CD4-positive, alpha-beta memory T cell (primary cell): ENCODE results near the gene BTF3. TPM values are rescaled to one million over a fixed set of nuclear protein-coding genes. Genes with fewer than 3 reads are reported as not detected.

Source experiments
- CTCF ChIA-PET: fragments of 350-600 bp; sonication (Branson Sonifier 250); formaldehyde crosslinking; loops from one replicate; lab custom pipeline; 2021; ENCODE audit warnings: inconsistent platforms; ENCODE audit not compliant: partially characterized antibody; lab: Charles Lee
- POLR2A ChIA-PET: fragments of 350-600 bp; sonication (Branson Sonifier 250); formaldehyde crosslinking; loops from one replicate; lab custom pipeline; 2021; ENCODE audit not compliant: partially characterized antibody; lab: Charles Lee
- DNase-seq, 5 donors: peaks; one replicate each; pipeline versions ENCODE4 v3.0.0 to v3.0.0-alpha.2; 2020 to 2022; ENCODE audit warnings: mixed read lengths in 1 of 5
- H3K27ac ChIP-seq: one replicate; pipeline ENCODE4 v1.7.0; 2013; ENCODE audit warnings: low read depth, low read length
- H3K27me3 ChIP-seq: 2 replicates; pipeline ENCODE4 v1.7.0; 2013; ENCODE audit warnings: mild to moderate bottlenecking, low read length, moderate library complexity; ENCODE audit not compliant: insufficient read depth
- H3K36me3 ChIP-seq: 2 replicates; pipeline ENCODE4 v1.7.0; 2013; ENCODE audit warnings: mild to moderate bottlenecking, low read length, moderate library complexity; ENCODE audit not compliant: insufficient read depth
- H3K4me1 ChIP-seq: 2 replicates; pipeline ENCODE4 v1.7.0; 2013; ENCODE audit warnings: mild to moderate bottlenecking, low read length, moderate library complexity; ENCODE audit not compliant: insufficient read depth
- H3K4me3 ChIP-seq, 2 donors: one replicate each; pipeline ENCODE4 v1.7.0; 2013; ENCODE audit warnings: low read length in 2 of 2, mild to moderate bottlenecking in 1 of 2
- H3K9me3 ChIP-seq, 2 donors: one replicate each; pipeline ENCODE4 v1.7.0; 2013; ENCODE audit warnings: low read length in 2 of 2, control low read depth in 1 of 2; ENCODE audit not compliant: control insufficient read depth in 1 of 2
- H3K27ac Mint-ChIP-seq, 7 donors: one replicate each; pipeline ENCODE4 v1.8.0; 2020 to 2021; ENCODE audit warnings: mixed read lengths in 7 of 7, mild to moderate bottlenecking in 6 of 7, inconsistent platforms in 3 of 7, moderate library complexity in 3 of 7
- H3K27me3 Mint-ChIP-seq, 2 donors: one replicate each; pipeline ENCODE4 v1.8.0; 2020 to 2021; ENCODE audit warnings: mixed read lengths in 2 of 2
- H3K36me3 Mint-ChIP-seq, 2 donors: one replicate each; pipeline ENCODE4 v1.8.0; 2020 to 2021; ENCODE audit warnings: mixed read lengths in 2 of 2, inconsistent platforms in 1 of 2, mild to moderate bottlenecking in 1 of 2
- H3K4me1 Mint-ChIP-seq, 4 donors: one replicate each; pipeline ENCODE4 v1.8.0; 2020 to 2021; ENCODE audit warnings: mixed read lengths in 4 of 4, mild to moderate bottlenecking in 1 of 4
- H3K4me3 Mint-ChIP-seq, 8 donors: one replicate each; pipeline ENCODE4 v1.8.0; 2020 to 2021; ENCODE audit warnings: mixed read lengths in 8 of 8, mild to moderate bottlenecking in 7 of 8, moderate library complexity in 6 of 8, inconsistent platforms in 3 of 8
- H3K9me3 Mint-ChIP-seq, 8 donors: one replicate each; pipeline ENCODE4 v1.8.0; 2020 to 2021; ENCODE audit warnings: mixed read lengths in 8 of 8, mild to moderate bottlenecking in 5 of 8, inconsistent platforms in 3 of 8, moderate library complexity in 1 of 8
- intact Hi-C: fragments of 100-400 bp; cut with micrococcal nuclease; formaldehyde crosslinking; loops from one replicate; pipeline ENCODE4 v1.15.1; 2023
- polyA plus RNA-seq, 2 donors: library from polyadenylated mRNA; unstranded; fragments of 300-500 nt; fragmentation: Illumina TruSeq; gene quantifications; one replicate each; pipeline ENCODE4 v1.2.3, GENCODE V29; 2021
- total RNA-seq, 2 experiments: library from RNA; stranded (reverse); gene quantifications; one replicate each; pipeline ENCODE4 v1.2.3, GENCODE V29; 2021

Gene BTF3
- total RNA-seq (100 to 1,000 TPM; 538 to 557 TPM), polyA plus RNA-seq (100 to 1,000 TPM; 757 to 779 TPM)

DNA sequence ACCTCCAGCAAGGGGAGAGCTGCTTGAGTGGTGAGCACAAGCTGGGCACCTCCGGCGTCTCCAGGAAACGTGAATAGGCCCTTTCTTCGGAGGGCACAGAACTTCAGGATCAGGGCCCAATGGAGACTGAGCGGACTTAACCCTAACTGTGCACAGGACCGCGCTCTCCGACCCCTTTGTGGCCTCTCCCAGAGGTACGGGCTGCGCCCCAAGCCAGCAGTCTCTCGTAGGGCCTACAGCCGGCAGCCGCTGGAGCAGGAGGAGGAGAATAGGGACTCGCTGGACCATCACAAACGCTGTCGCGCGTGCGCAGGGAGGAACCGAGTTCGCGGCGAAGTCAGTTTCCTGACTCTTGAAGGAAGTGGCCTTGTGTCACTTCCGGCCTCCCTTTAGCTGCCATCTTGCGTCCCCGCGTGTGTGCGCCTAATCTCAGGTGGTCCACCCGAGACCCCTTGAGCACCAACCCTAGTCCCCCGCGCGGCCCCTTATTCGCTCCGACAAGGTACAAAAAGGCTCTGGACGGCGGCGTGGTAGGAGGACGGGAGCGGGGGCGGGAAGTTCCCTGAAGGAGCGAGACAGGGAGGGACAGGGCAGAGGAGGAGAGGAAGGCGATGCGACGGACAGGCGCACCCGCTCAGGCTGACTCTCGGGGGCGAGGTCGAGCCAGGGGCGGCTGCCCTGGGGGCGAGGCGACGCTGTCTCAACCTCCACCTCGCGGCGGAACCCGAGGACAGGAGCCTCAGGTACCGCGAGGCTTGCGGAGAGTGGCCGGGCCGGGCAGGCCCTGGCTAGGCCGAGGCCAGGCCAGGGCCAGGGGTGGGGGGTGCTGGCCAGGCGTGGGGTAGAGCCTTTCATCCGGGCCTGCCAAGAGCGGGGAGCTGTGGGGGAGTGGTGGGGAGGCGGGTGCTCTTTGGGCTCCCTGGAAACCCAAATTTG, at the start of gene BTF3:
Gene BTF3, plus strand, starts transcription at position 386 of the 936 bp plus-strand sequence. Its CDS starts 226 bp downstream, at position 612.
- Histone ChIP-seq H3K4me1 (peaks cover 38% of the 10 kb centered on the region), H3K27ac (peak within 1 kb of the TSS; percentile 97), H3K27me3 (no peaks in the 10 kb centered on the region), H3K4me3 (peak within 1 kb of the TSS; percentile 77 to 91), H3K36me3 (peaks cover 16% of the 10 kb centered on the region), H3K9me3 (no peaks in the 10 kb centered on the region)
- H3K9me3 Mint-ChIP-seq, result no peaks in the 10 kb centered on the region
- H3K27me3 Mint-ChIP-seq, result peaks cover 5 to 7% of the 10 kb centered on the region in 2 donors
- POLR2A ChIA-PET, result interaction anchor here (0.6 to 4.7 kb wide), 15 partner anchors 9 to 1838 kb away, joined by 3 to 45 read pairs (median 4); partner anchors contain the start of genes ANKRA2, FOXD1, HMGCR and MRPS27
- peak within 1 kb of the TSS; percentile 95 to 99 (median 98) for H3K4me3 Mint-ChIP-seq
- H3K27ac Mint-ChIP-seq, result peak within 1 kb of the TSS; percentile 99 to 100 (median 99)
- CTCF ChIA-PET, result interaction anchor here (0.9 to 2.4 kb wide), 5 partner anchors 25 to 542 kb away, joined by 3 to 9 read pairs (median 3); partner anchors contain the start of gene FCHO2
- DNase-seq, result peak; percentile 90 to 96 (median 92)
- peaks cover 23 to 40% of the 10 kb centered on the region in 2 donors for H3K36me3 Mint-ChIP-seq
- peaks cover 30 to 49% (median 36%) of the 10 kb centered on the region in 4 donors for H3K4me1 Mint-ChIP-seq
- intact Hi-C loops, result loop anchor here (1.0 kb wide), 2 partner anchors 47 to 67 kb away; partner anchors contain the start of genes ANKRA2 and UTP15

DNA sequence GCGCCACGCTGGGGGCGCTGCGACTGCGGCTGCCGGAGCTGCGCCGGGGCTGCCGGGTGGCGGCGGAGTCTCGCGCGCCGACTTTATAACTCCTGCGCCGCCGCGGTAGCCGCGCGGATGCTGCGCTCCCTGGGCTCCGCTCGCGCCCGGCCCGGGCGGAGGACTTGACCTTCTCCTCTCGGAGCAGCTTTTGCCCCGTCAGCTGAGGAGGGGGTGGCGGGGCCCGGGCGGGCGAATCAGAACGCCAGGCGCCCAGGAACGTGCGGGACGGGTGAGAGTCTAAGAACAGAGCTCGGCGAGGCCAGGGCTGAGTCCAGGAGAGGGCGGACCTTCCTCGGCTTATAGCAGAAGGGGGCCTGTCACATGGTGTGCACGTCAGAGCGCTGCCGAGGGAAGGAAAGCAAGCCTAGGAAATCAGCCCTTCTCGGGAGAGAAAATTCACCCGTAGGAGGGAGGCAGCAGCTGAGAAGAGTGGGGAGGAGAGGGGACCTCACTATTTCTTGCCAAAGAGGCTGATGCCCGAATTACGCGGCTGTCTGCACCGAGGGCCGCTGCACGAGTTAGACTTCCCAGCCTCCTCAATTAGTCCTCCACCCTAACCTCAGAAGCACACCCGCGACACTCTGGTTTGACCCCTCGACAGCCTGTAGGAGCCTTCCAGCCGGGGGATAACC, 49.6 kb upstream of the BTF3 start, which contains the start of gene FOXD1:
Gene FOXD1, minus strand, starts transcription at position 315 of the 674 bp plus-strand sequence. CDS start 415 bp downstream, outside the sequence.
- Histone ChIP-seq H3K4me3 (peak within 1 kb of the TSS in 1 of 2 donors; percentile 36), H3K4me1 (peaks cover 22% of the 10 kb centered on the region), H3K9me3 (no peaks in the 10 kb centered on the region), H3K27me3 (peaks cover 82% of the 10 kb centered on the region), H3K36me3 (no peaks in the 10 kb centered on the region), H3K27ac (no peak within 1 kb of the TSS)
- peaks cover 0 to 44% (median 7%) of the 10 kb centered on the region in 8 donors for H3K9me3 Mint-ChIP-seq
- CTCF ChIA-PET, result interaction anchor here (1.2 to 1.6 kb wide), 2 partner anchors 62 to 232 kb away, joined by 4 to 6 read pairs; no protein-coding TSS in a partner anchor
- peak within 1 kb of the TSS; percentile 85 to 93 (median 86) for H3K4me3 Mint-ChIP-seq
- peaks cover 6 to 28% (median 17%) of the 10 kb centered on the region in 4 donors for H3K4me1 Mint-ChIP-seq
- peak in 2 of 5 donors; percentile 28 to 45 for DNase-seq
- H3K36me3 Mint-ChIP-seq, result peaks cover 0 to 2% of the 10 kb centered on the region in 2 donors
- POLR2A ChIA-PET, result interaction anchor here (1.1 to 2.2 kb wide), 5 partner anchors 28 to 216 kb away, joined by 3 to 6 read pairs (median 3); no protein-coding TSS in a partner anchor
- H3K27ac Mint-ChIP-seq, result peak within 1 kb of the TSS in 6 of 7 donors; percentile 63 to 92 (median 82)
- intact Hi-C loops, result no loop called here
- peaks cover 56% of the 10 kb centered on the region in 2 donors for H3K27me3 Mint-ChIP-seq

DNA sequence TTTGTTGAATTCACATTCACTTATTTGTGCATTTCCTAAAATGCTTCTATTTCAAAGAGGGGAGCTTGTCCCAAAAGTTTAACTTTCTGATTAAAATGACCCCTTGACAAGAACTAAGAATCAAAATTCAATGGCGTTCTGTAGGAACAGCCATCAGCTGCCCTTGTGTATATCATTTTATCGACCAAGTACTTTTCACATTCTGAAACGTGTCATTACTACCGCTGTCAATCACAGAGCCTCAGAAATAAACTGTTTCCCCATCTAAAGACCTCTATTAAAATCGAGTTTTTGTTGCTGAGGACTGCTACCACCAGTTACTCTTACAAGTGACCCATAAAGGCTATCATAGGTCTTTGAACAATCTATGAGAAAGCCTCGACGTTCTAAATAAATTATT, 48.1 kb upstream of the BTF3 start:
- peak overlapping the region in 2 of 8 donors; percentile 3 to 13 for H3K4me3 Mint-ChIP-seq
- H3K4me3 ChIP-seq, result no peak overlapping the region
- no peak overlapping the region for H3K27ac ChIP-seq
- peak overlapping the region in 3 of 7 donors; percentile 90 to 93 (median 92) for H3K27ac Mint-ChIP-seq
- H3K36me3 Mint-ChIP-seq, result peaks cover 0 to 2% of the 10 kb centered on the region in 2 donors
- ChIA-PET CTCF (interaction anchor here (0.8 to 2.3 kb wide), 11 partner anchors 8 to 494 kb away, joined by 3 to 94 read pairs (median 7); partner anchors contain the start of gene FCHO2), POLR2A (interaction anchor here (0.9 to 2.5 kb wide), 4 partner anchors 62 to 234 kb away, joined by 3 to 14 read pairs (median 4); no protein-coding TSS in a partner anchor)
- no peaks in the 10 kb centered on the region for H3K9me3 ChIP-seq
- intact Hi-C loops, result loop anchor here (1.0 kb wide), 1 partner anchor 115 kb away; the partner anchor contains the start of genes ANKRA2 and UTP15
- no peak for DNase-seq
- H3K27me3 Mint-ChIP-seq, result peaks cover 44 to 50% of the 10 kb centered on the region in 2 donors
- H3K9me3 Mint-ChIP-seq, result peaks cover 0 to 31% (median 5%) of the 10 kb centered on the region in 8 donors
- peaks cover 7 to 33% (median 15%) of the 10 kb centered on the region in 4 donors for H3K4me1 Mint-ChIP-seq
- peaks cover 69% of the 10 kb centered on the region for H3K27me3 ChIP-seq
- H3K4me1 ChIP-seq, result peaks cover 22% of the 10 kb centered on the region
- no peaks in the 10 kb centered on the region for H3K36me3 ChIP-seq

DNA sequence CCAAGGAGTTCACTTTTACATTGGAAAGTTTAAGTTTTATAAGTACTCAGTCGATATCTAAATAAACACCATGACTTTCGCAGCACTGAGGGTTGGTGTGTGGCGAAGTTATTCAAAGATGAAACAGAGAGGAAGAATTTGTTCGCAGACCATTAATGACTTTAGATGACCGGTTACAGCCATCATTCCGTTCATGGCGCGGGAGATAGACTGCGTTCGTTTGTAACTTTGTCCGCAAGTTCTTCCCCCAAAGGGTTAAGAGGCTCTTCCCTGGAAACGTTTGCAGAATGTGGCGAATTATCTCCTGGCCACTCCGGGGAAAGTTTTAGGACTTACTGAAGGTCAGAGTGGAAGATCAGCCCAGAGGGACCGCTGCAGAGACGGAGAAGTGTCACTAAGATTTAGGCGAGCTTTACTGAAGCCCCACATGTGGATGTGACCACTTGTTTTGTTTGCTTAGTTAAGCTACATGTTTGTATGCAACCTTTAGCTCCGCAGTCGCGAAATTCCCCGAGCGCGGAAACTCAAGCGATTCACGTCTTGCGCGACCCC, 47.5 kb upstream of the BTF3 start:
- POLR2A ChIA-PET, result interaction anchor here (0.7 to 2.5 kb wide), 5 partner anchors 9 to 235 kb away, joined by 3 to 14 read pairs (median 5); no protein-coding TSS in a partner anchor
- peaks cover 63% of the 10 kb centered on the region for H3K27me3 ChIP-seq
- DNase-seq, result no peak
- no peaks in the 10 kb centered on the region for H3K36me3 ChIP-seq
- no peak overlapping the region for H3K4me3 ChIP-seq
- CTCF ChIA-PET, result interaction anchor here (0.6 to 2.3 kb wide), 45 partner anchors 9 to 506 kb away, joined by 3 to 94 read pairs (median 5); partner anchors contain the start of gene FCHO2
- Mint-ChIP-seq H3K9me3 (peaks cover 0 to 31% (median 5%) of the 10 kb centered on the region in 8 donors), H3K27me3 (peaks cover 45 to 49% of the 10 kb centered on the region in 2 donors), H3K4me1 (peaks cover 7 to 33% (median 15%) of the 10 kb centered on the region in 4 donors), H3K36me3 (peaks cover 0 to 2% of the 10 kb centered on the region in 2 donors), H3K27ac (peak overlapping the region in 4 of 7 donors; percentile 64 to 93 (median 91)), H3K4me3 (peak overlapping the region in 7 of 8 donors; percentile 13 to 73 (median 31))
- H3K9me3 ChIP-seq, result no peaks in the 10 kb centered on the region
- intact Hi-C loops, result loop anchor here (1.0 kb wide), 6 partner anchors 48 to 494 kb away; partner anchors contain the start of genes ANKRA2, BTF3, FCHO2 and UTP15
- H3K27ac ChIP-seq, result no peak overlapping the region
- H3K4me1 ChIP-seq, result peaks cover 22% of the 10 kb centered on the region

DNA sequence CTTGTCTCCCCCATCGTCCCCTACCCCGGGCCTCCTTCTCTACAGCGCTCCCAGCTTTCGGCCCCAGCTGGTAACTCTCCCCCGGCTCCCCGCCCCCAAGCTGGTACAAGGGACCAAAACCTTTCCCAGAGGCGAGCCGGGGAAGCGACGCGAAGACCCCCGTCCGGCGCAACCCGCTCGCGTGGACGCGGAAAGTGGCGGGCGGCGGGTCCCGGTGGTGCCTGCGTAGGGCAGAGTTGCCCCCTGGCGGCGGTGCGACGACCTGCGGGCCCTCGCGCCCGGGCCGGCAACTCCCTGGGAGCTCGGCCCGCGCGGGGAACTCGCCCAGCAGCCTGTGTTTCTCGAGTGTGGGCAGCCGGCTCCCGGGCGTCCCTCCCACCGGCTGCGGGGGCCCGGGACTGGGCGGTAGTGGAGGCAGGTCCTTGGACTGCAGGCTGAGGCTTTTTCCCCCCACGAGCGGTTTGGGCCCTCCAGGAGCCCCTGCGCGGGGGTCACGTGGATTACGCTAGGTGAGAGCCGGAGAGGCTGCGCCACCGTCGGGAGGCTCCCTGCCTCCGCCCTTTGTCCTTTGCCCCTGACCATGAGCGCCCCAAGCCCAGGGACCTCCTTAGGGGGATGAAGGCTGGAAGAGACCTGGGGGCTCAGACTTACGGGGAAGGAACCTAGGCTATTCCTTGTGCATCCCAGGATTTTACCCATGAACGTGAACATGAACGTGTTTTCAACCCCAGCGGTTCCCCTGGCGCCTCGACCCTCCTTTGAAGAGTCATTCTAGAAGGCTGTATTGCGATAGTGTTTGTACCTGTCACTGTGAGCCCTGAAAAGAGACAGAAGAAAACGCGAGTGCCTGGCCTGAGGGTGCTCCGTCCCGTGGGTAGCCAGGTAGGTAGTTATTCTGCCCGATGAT, 46.8 kb upstream of the BTF3 start:
- Mint-ChIP-seq H3K27me3 (peaks cover 45 to 51% of the 10 kb centered on the region in 2 donors), H3K36me3 (peaks cover 0 to 2% of the 10 kb centered on the region in 2 donors), H3K27ac (peak overlapping the region in 4 of 7 donors; percentile 64 to 92 (median 82)), H3K4me1 (peaks cover 7 to 33% (median 15%) of the 10 kb centered on the region in 4 donors), H3K4me3 (peak overlapping the region in 4 of 8 donors; percentile 13 to 73 (median 22)), H3K9me3 (peaks cover 0 to 31% (median 5%) of the 10 kb centered on the region in 8 donors)
- peak; percentile 52 to 76 (median 69) for DNase-seq
- CTCF ChIA-PET, result interaction anchor here (0.6 to 2.3 kb wide), 49 partner anchors 10 to 507 kb away, joined by 3 to 94 read pairs (median 5); partner anchors contain the start of gene FCHO2
- POLR2A ChIA-PET, result interaction anchor here (0.7 to 2.5 kb wide), 4 partner anchors 9 to 236 kb away, joined by 3 to 14 read pairs (median 5); no protein-coding TSS in a partner anchor
- no peak overlapping the region for H3K27ac ChIP-seq
- H3K36me3 ChIP-seq, result no peaks in the 10 kb centered on the region
- H3K27me3 ChIP-seq, result peaks cover 55% of the 10 kb centered on the region
- peaks cover 20% of the 10 kb centered on the region for H3K4me1 ChIP-seq
- intact Hi-C loops, result loop anchor here (1.0 kb wide), 5 partner anchors 47 to 495 kb away; partner anchors contain the start of genes BTF3 and FCHO2
- no peak overlapping the region for H3K4me3 ChIP-seq
- no peaks in the 10 kb centered on the region for H3K9me3 ChIP-seq
